ENCODE results near the gene HIVEP1.

GRCh38 chr6:12060780-12061609 is 48.9 kb downstream of the HIVEP1 start:
- TF ChIP-seq POLR2AphosphoS5 (IDR thresholded peaks at IDR 0.05) = no peak
- TF ChIP-seq, protein P1, sequence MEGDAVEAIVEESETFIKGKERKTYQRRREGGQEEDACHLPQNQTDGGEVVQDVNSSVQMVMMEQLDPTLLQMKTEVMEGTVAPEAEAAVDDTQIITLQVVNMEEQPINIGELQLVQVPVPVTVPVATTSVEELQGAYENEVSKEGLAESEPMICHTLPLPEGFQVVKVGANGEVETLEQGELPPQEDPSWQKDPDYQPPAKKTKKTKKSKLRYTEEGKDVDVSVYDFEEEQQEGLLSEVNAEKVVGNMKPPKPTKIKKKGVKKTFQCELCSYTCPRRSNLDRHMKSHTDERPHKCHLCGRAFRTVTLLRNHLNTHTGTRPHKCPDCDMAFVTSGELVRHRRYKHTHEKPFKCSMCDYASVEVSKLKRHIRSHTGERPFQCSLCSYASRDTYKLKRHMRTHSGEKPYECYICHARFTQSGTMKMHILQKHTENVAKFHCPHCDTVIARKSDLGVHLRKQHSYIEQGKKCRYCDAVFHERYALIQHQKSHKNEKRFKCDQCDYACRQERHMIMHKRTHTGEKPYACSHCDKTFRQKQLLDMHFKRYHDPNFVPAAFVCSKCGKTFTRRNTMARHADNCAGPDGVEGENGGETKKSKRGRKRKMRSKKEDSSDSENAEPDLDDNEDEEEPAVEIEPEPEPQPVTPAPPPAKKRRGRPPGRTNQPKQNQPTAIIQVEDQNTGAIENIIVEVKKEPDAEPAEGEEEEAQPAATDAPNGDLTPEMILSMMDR (IDR thresholded peaks at IDR 0.05) = no peak
- TF ChIP-seq POLR2A (IDR thresholded peaks at IDR 0.05) = no peak
